B cell (primary cell): ENCODE data around the gene WDR27. TPM values are rescaled to one million over a fixed set of nuclear protein-coding genes. Genes with fewer than 3 reads are reported as not detected.
A peak's percentile ranks its signal among the peaks of the same experiment; 100 is the strongest.

ENCODE experiments used
- ATAC-seq: fragments of 200-7000 bp; cut with Tn5 transposase; one replicate; pipeline ENCODE4 v1.10.0; 2021; ENCODE audit warnings: low read depth, mild to moderate bottlenecking, moderate number of reproducible peaks, moderate library complexity
- CTCF ChIA-PET: fragments of 350-600 bp; sonication (Branson Sonifier 250); formaldehyde crosslinking; loops from one replicate; lab custom pipeline; 2021; ENCODE audit warnings: antibody characterized with exemption, inconsistent platforms; lab: Charles Lee
- POLR2A ChIA-PET: fragments of 350-600 bp; sonication (Branson Sonifier 250); formaldehyde crosslinking; loops from one replicate; lab custom pipeline; 2021; ENCODE audit warnings: antibody characterized with exemption; lab: Charles Lee
- DNase-seq: peaks from one replicate; pipeline ENCODE4 v3.0.0; 2013
- H2AFZ ChIP-seq: 2 replicates; pipeline ENCODE4 v1.6.1; 2012; ENCODE audit warnings: mild to moderate bottlenecking, low read depth, low read length; ENCODE audit not compliant: insufficient read depth, poor library complexity, severe bottlenecking
- H3K27ac ChIP-seq, 2 donors: 1 replicate in 1 of 2; 2 replicates in 1 of 2; pipeline ENCODE4 v1.5.1; 2012 to 2013; ENCODE audit warnings: low read length in 2 of 2, mild to moderate bottlenecking in 2 of 2, moderate library complexity in 1 of 2
- H3K27me3 ChIP-seq, 4 experiments: fragments of 200-600 bp in 1 of 4; sonication (generic) in 1 of 4; replicated peaks in 1 of 4; 1 replicate in 2 of 4; 2 replicates in 2 of 4; pipeline versions ENCODE4 v1.6.1 to v1.7.0; 2013 to 2016; ENCODE audit warnings: low read length in 3 of 4, mild to moderate bottlenecking in 2 of 4, mixed read lengths in 1 of 4, moderate library complexity in 1 of 4; ENCODE audit not compliant: insufficient read depth in 4 of 4, control insufficient read depth in 3 of 4; ENCODE audit errors: control extremely low read depth in 1 of 4
- H3K36me3 ChIP-seq, 2 experiments: replicated peaks in 1 of 2; 1 replicate in 1 of 2; 2 replicates in 1 of 2; pipeline versions ENCODE4 v1.6.1 to v1.7.1; 2013; ENCODE audit warnings: low read length in 1 of 2; ENCODE audit not compliant: insufficient read depth in 2 of 2, control insufficient read depth in 1 of 2; ENCODE audit errors: control extremely low read depth in 1 of 2, extremely low read depth in 1 of 2
- H3K4me1 ChIP-seq, 2 donors: fragments of 200-600 bp in 1 of 2; sonication (generic) in 1 of 2; 1 replicate in 1 of 2; 2 replicates in 1 of 2; pipeline versions ENCODE4 v1.5.1 to v1.6.1; 2013 to 2017; ENCODE audit warnings: low read length in 2 of 2; ENCODE audit not compliant: control insufficient read depth in 2 of 2, insufficient read depth in 2 of 2
- H3K4me2 ChIP-seq: replicated peaks from 2 replicates; pipeline ENCODE3; 2012; ENCODE audit warnings: mild to moderate bottlenecking, low read depth, low read length; ENCODE audit not compliant: poor library complexity, severe bottlenecking
- H3K4me3 ChIP-seq, 5 experiments: fragments of 200-600 bp in 1 of 5; sonication (generic) in 1 of 5; 1 replicate in 3 of 5; 2 replicates in 2 of 5; pipeline versions ENCODE4 v1.5.1 to v1.7.0; 2011 to 2016; ENCODE audit warnings: low read length in 4 of 5, mild to moderate bottlenecking in 4 of 5, low read depth in 2 of 5, control low read depth in 1 of 5, moderate library complexity in 1 of 5; ENCODE audit not compliant: insufficient read depth in 1 of 5; ENCODE audit errors: control extremely low read depth in 1 of 5, extremely low read depth in 1 of 5
- H3K79me2 ChIP-seq: fragments of 200-600 bp; sonication (generic); one replicate; pipeline ENCODE4 v1.6.0; 2016; ENCODE audit warnings: low read length; ENCODE audit not compliant: control insufficient read depth, insufficient read depth
- H3K9ac ChIP-seq: fragments of 200-600 bp; sonication (generic); 2 replicates; pipeline ENCODE4 v1.6.1; 2017; ENCODE audit warnings: mild to moderate bottlenecking, low read length, moderate library complexity
- H3K9me3 ChIP-seq, 3 donors: one replicate each; pipeline versions ENCODE4 v1.6.1 to v1.7.1; 2013; ENCODE audit warnings: low read length in 2 of 3; ENCODE audit not compliant: control insufficient read depth in 2 of 3, insufficient read depth in 1 of 3; ENCODE audit errors: control extremely low read depth in 1 of 3
- H4K20me1 ChIP-seq: 2 replicates; pipeline ENCODE4 v1.6.0; 2012; ENCODE audit warnings: mild to moderate bottlenecking, low read length; ENCODE audit not compliant: insufficient read depth, control insufficient read depth, poor library complexity, severe bottlenecking
- H3K27ac Mint-ChIP-seq: one replicate; pipeline ENCODE4 v1.8.0; 2021; ENCODE audit warnings: mixed read lengths
- H3K27me3 Mint-ChIP-seq: one replicate; pipeline ENCODE4 v1.8.0; 2021; ENCODE audit warnings: mixed read lengths
- H3K4me1 Mint-ChIP-seq: one replicate; pipeline ENCODE4 v1.8.0; 2021; ENCODE audit warnings: mixed read lengths
- H3K4me3 Mint-ChIP-seq: one replicate; pipeline ENCODE4 v1.8.0; 2021; ENCODE audit warnings: mixed read lengths
- H3K9me3 Mint-ChIP-seq: one replicate; pipeline ENCODE4 v1.8.0; 2022; ENCODE audit warnings: mixed read lengths; ENCODE audit not compliant: insufficient read depth
- CTCF ChIP-seq: fragments of 200-600 bp; IDR thresholded peaks from one replicate; pipeline ENCODE4 v1.8.0; 2022; ENCODE audit warnings: antibody characterized with exemption, mild to moderate bottlenecking
- EZH2 ChIP-seq: IDR thresholded peaks from 2 replicates; pipeline ENCODE4 v1.6.1; 2012; ENCODE audit warnings: borderline replicate concordance, low read depth, mild to moderate bottlenecking, moderate library complexity, low read length; ENCODE audit not compliant: insufficient read depth, poor library complexity, severe bottlenecking
- WGBS: methylation state at CpG from one replicate; pipeline ENCODE4 v1.1.5; 2013; ENCODE audit warnings: missing lambda C conversion rate; ENCODE audit not compliant: insufficient coverage; 5-methylcytosine and 5-hydroxymethylcytosine counted together
- intact Hi-C: fragments of 100-400 bp; cut with micrococcal nuclease; formaldehyde crosslinking; loops from one replicate; pipeline ENCODE4 v1.10.0; 2022
- polyA plus RNA-seq: library from polyadenylated mRNA; depleted of rRNA; stranded (reverse); fragments of >200 nt; gene quantifications from 2 replicates; pipeline ENCODE4 v1.2.3, GENCODE V29; 2012
- total RNA-seq, 2 donors: library from RNA; stranded (reverse); fragments of 120-200 nt in 1 of 2; gene quantifications; 1 replicate in 1 of 2; 2 replicates in 1 of 2; pipeline versions ENCODE4 v1.2.3 to v1.2.4, GENCODE V29; 2013 to 2022

Gene WDR27
- total and polyA plus RNA-seq, 2 donors (not counting 1 experiment from before 2014, with no cell fraction given): 64.3 to 86.3 TPM

GRCh38 chr6:169557887-169558286 is 143.9 kb downstream of the WDR27 start:
- ChIA-PET POLR2A (no interaction called here), CTCF (no interaction called here)
- Histone ChIP-seq H3K4me3 (no peak overlapping the region), H3K27me3 (no peaks in the 10 kb centered on the region), H3K36me3 (no peaks in the 10 kb centered on the region), H3K9me3 (peaks cover 0 to 13% (median 0%) of the 10 kb centered on the region in 3 donors), H4K20me1 (no peaks in the 10 kb centered on the region), H3K9ac (no peak overlapping the region), H2AFZ (no peak overlapping the region), H3K4me2 (no peak overlapping the region), H3K79me2 (no peaks in the 10 kb centered on the region), H3K4me1 (peaks cover 11 to 18% of the 10 kb centered on the region in 2 donors), H3K27ac (no peak overlapping the region)
- ATAC-seq: no peak
- Mint-ChIP-seq H3K4me1 (peaks cover 16% of the 10 kb centered on the region), H3K9me3 (peaks cover 8% of the 10 kb centered on the region), H3K27me3 (no peaks in the 10 kb centered on the region), H3K27ac (no peak overlapping the region), H3K4me3 (no peak overlapping the region)
- intact Hi-C loops: no loop called here
- DNase-seq: no peak
- WGBS: no CpG with 5 or more reads among the region's 1 CpG
- TF ChIP-seq EZH2: no peak
- no peak for TF ChIP-seq CTCF

DNA sequence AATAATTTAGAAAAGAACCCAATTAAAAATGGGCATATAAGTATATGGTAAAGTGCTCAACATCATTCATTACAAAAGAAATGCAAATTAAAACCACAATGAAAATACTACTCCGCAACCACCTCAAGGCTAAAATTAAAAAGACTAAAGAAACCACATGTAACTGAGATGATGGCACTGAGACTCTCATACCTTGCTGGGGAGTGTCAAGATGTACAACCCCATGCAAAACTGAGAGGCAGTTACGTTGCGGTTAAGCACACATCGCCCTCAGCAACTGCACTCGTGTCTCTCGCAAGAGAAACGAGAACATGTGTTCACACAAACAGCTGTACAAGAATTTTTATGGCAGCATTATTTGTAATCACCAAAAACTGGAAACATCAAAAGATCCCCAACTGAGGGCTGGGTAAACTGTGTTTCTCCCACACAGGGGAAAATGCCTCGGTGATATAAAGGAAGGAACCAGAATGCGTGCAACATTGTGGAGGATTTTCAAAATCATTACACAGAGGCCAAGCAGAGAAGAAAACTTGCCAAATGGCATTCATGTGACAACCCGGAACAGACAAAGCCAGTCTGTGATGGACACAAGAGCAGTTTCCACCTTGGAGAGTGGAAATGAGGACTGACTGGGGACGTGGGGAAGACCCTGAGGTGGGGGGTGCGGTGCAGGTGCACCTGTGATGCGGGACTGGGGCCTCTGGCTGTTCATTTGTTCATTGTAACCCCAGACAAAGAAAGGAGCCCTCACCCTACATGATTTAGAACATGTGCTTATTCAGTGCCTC is 144.9 kb downstream of the WDR27 start:
- 63% methylated on average over 4 of the region's 13 CpGs for WGBS
- ChIA-PET POLR2A (no interaction called here), CTCF (no interaction called here)
- DNase-seq (peak; percentile 43), ATAC-seq (peak; percentile 45)
- Histone ChIP-seq H3K4me3 (no peak overlapping the region), H4K20me1 (no peaks in the 10 kb centered on the region), H3K9ac (no peak overlapping the region), H3K36me3 (no peaks in the 10 kb centered on the region), H3K27ac (no peak overlapping the region), H3K27me3 (no peaks in the 10 kb centered on the region), H3K4me2 (peak overlapping the region; percentile 24), H3K9me3 (peaks cover 0 to 6% (median 0%) of the 10 kb centered on the region in 3 donors), H2AFZ (no peak overlapping the region), H3K79me2 (no peaks in the 10 kb centered on the region), H3K4me1 (peaks cover 11 to 18% of the 10 kb centered on the region in 2 donors)
- Mint-ChIP-seq H3K27ac (no peak overlapping the region), H3K4me1 (peaks cover 16% of the 10 kb centered on the region), H3K9me3 (peaks cover 6% of the 10 kb centered on the region), H3K27me3 (no peaks in the 10 kb centered on the region), H3K4me3 (peak overlapping the region; percentile 51)
- intact Hi-C loops: no loop called here
- no peak for TF ChIP-seq EZH2
- TF ChIP-seq CTCF: no peak
